GM12878 (cell line): ENCODE results near the gene PCDHA4. TPM values are rescaled to one million over a fixed set of nuclear protein-coding genes. Genes with fewer than 3 reads are reported as not detected.

ENCODE experiments used
- ATAC-seq: fragments of 200-7000 bp; cut with Tn5 transposase; 3 replicates; pipeline ENCODE4 v1.9.1; 2020; ENCODE audit warnings: mild to moderate bottlenecking, moderate library complexity
- BruUV-seq: library from RNA; stranded (reverse); fragments of 400-500 nt; replicated peaks from 2 replicates; lab custom pipeline; 2021; lab: Mats Ljungman, UMichigan
- CTCF ChIA-PET: fragments of 300-600 bp; sonication (Branson Sonifier 250); formaldehyde crosslinking; extraction: SDS; loops from one replicate; lab custom pipeline; 2021; ENCODE audit warnings: inconsistent platforms; lab: Yijun Ruan, JAX
- POLR2A ChIA-PET: fragments of 350-600 bp; formaldehyde crosslinking; extraction: SDS; loops from one replicate; lab custom pipeline; 2021; ENCODE audit warnings: inconsistent platforms; lab: Charles Lee
- RAD21 ChIA-PET: fragments of 300-600 bp; sonication (Branson Sonifier 250); formaldehyde crosslinking; loops from one replicate; lab custom pipeline; 2023; ENCODE audit warnings: antibody characterized with exemption; ENCODE audit not compliant: unreplicated experiment; lab: Charles Lee
- SMC1A ChIA-PET: fragments of 300-600 bp; sonication (Branson Sonifier 250); formaldehyde crosslinking; loops from one replicate; lab custom pipeline; 2023; ENCODE audit not compliant: unreplicated experiment, uncharacterized antibody; lab: Charles Lee
- DNase-seq: peaks from one replicate; pipeline ENCODE4 v3.0.0-alpha.2; 2011; ENCODE audit warnings: low read depth, low spot score
- FAIRE-seq: peaks from 3 replicates; lab custom pipeline; 2011; peaks lifted over from hg19 to GRCh38; lab: Jason Lieb, UNC
- H2AFZ ChIP-seq: 2 replicates; pipeline ENCODE4 v1.6.0; 2011; ENCODE audit warnings: low read depth, low read length, control low read depth; ENCODE audit not compliant: control insufficient read depth
- H3K27ac ChIP-seq: 2 replicates; pipeline ENCODE4 v1.5.1; 2011; ENCODE audit warnings: control low read depth; ENCODE audit not compliant: control insufficient read depth, insufficient read depth
- H3K27me3 ChIP-seq, 2 experiments: replicated peaks in 1 of 2; 2 replicates each; pipeline versions ENCODE4 v1.6.0 to v1.6.1; 2011; ENCODE audit warnings: low read length in 1 of 2; ENCODE audit not compliant: control insufficient read depth in 2 of 2, insufficient read depth in 2 of 2
- H3K36me3 ChIP-seq, 2 experiments: 2 replicates each; pipeline ENCODE4 v1.5.1; 2011; ENCODE audit warnings: low read length in 1 of 2; ENCODE audit not compliant: control insufficient read depth in 2 of 2, insufficient read depth in 2 of 2
- H3K4me1 ChIP-seq: 2 replicates; pipeline ENCODE4 v1.6.1; 2011; ENCODE audit warnings: mild to moderate bottlenecking, low read length, moderate library complexity, mixed read lengths; ENCODE audit not compliant: control insufficient read depth, insufficient read depth
- H3K4me2 ChIP-seq: 2 replicates; pipeline ENCODE4 v1.6.0; 2011; ENCODE audit warnings: control low read depth; ENCODE audit not compliant: control insufficient read depth, insufficient read depth
- H3K4me3 ChIP-seq: fragments of 200-600 bp; sonication (generic); 2 replicates; pipeline ENCODE4 v1.5.1; 2016
- H3K79me2 ChIP-seq: 2 replicates; pipeline ENCODE4 v1.6.0; 2011; ENCODE audit warnings: low read length; ENCODE audit not compliant: control insufficient read depth, insufficient read depth
- H3K9ac ChIP-seq: 2 replicates; pipeline ENCODE4 v1.8.0; 2011; ENCODE audit warnings: low read length, control low read depth, mixed read lengths; ENCODE audit not compliant: control insufficient read depth, insufficient read depth
- H3K9me3 ChIP-seq: replicated peaks from 3 replicates; pipeline ENCODE4 v1.5.1; 2011; ENCODE audit warnings: mild to moderate bottlenecking, low read length; ENCODE audit not compliant: control insufficient read depth, insufficient read depth
- H4K20me1 ChIP-seq: 2 replicates; pipeline ENCODE4 v1.6.0; 2011; ENCODE audit not compliant: control insufficient read depth, insufficient read depth
- ATF2 ChIP-seq: IDR thresholded peaks from 2 replicates; pipeline ENCODE4 v1.6.1; 2012; ENCODE audit warnings: low read length, inconsistent platforms
- ATF3 ChIP-seq: IDR thresholded peaks from 2 replicates; pipeline ENCODE4 v1.6.1; 2011; ENCODE audit warnings: low read depth, mild to moderate bottlenecking, low read length, moderate library complexity, borderline replicate concordance; ENCODE audit errors: extremely low read depth
- BMI1 ChIP-seq: fragments of 450-650 bp; IDR thresholded peaks from 2 replicates; pipeline ENCODE4 v1.6.1; 2016; ENCODE audit warnings: mild to moderate bottlenecking, moderate library complexity, borderline replicate concordance
- CTCF ChIP-seq, 3 experiments: IDR thresholded peaks in 2 of 3; conservative IDR thresholded peaks in 1 of 3; 2 replicates each; pipeline ENCODE4 v1.5.1; 2011; ENCODE audit warnings: low read depth in 3 of 3, low read length in 3 of 3, mild to moderate bottlenecking in 3 of 3, control low read depth in 2 of 3, moderate library complexity in 2 of 3, inconsistent platforms in 1 of 3, mixed read lengths in 1 of 3; ENCODE audit not compliant: control insufficient read depth in 2 of 3, insufficient read depth in 1 of 3; ENCODE audit errors: extremely low read depth in 1 of 3
- E2F4 ChIP-seq: IDR thresholded peaks from 2 replicates; pipeline ENCODE4 v1.6.1; 2012; ENCODE audit warnings: low read depth, low read length, improper control_type of control experiment
- E4F1 ChIP-seq: fragments of 450-650 bp; IDR thresholded peaks from 2 replicates; pipeline ENCODE4 v1.6.1; 2018; ENCODE audit warnings: borderline replicate concordance, mild to moderate bottlenecking; ENCODE audit not compliant: partially characterized antibody
- FOS ChIP-seq: IDR thresholded peaks from 3 replicates; pipeline ENCODE4 v1.6.1; 2011; ENCODE audit warnings: borderline replicate concordance; ENCODE audit not compliant: insufficient read length; ENCODE audit errors: extremely low read depth
- FOXM1 ChIP-seq: IDR thresholded peaks from 2 replicates; pipeline ENCODE4 v1.6.1; 2012; ENCODE audit warnings: low read depth, mild to moderate bottlenecking, inconsistent platforms, low read length, moderate library complexity
- GABPA ChIP-seq: IDR thresholded peaks from 2 replicates; pipeline ENCODE4 v1.6.1; 2014; ENCODE audit warnings: antibody characterized with exemption, low read depth, mild to moderate bottlenecking, inconsistent platforms
- KLF5 ChIP-seq: fragments of 450-650 bp; IDR thresholded peaks from 2 replicates; pipeline ENCODE4 v1.6.1; 2014; ENCODE audit warnings: mild to moderate bottlenecking; ENCODE audit not compliant: partially characterized antibody
- LARP7 ChIP-seq: fragments of 450-650 bp; IDR thresholded peaks from 2 replicates; pipeline ENCODE4 v1.6.1; 2017; ENCODE audit warnings: mild to moderate bottlenecking
- MEF2A ChIP-seq: IDR thresholded peaks from 2 replicates; pipeline ENCODE4 v1.6.1; 2011; ENCODE audit warnings: low read depth, mild to moderate bottlenecking, low read length, moderate library complexity; ENCODE audit not compliant: insufficient read depth
- SUPT20H ChIP-seq: IDR thresholded peaks from 2 replicates; pipeline ENCODE4 v1.6.1; 2011; ENCODE audit warnings: low read depth, mild to moderate bottlenecking, low read length, moderate library complexity, borderline replicate concordance; ENCODE audit not compliant: control insufficient read depth
- USF2 ChIP-seq: IDR thresholded peaks from 2 replicates; pipeline ENCODE4 v1.6.1; 2011; ENCODE audit warnings: low read depth, low read length, improper control_type of control experiment, borderline replicate concordance
- WGBS: methylation state at CpG from one replicate; pipeline ENCODE4 v1.1.6; 2016; ENCODE audit warnings: low lambda C conversion rate; ENCODE audit not compliant: insufficient replicate concordance, insufficient coverage; ENCODE audit errors: missing lambda C conversion rate; 5-methylcytosine and 5-hydroxymethylcytosine counted together
- in situ Hi-C: fragments of 300-500 bp; cut with MboI; formaldehyde crosslinking; loops from 9 replicates; pipeline ENCODE4 v1.14.3; 2018; ENCODE audit warnings: mixed read lengths
- intact Hi-C: fragments of 100-400 bp; cut with micrococcal nuclease; formaldehyde crosslinking; loops from one replicate; pipeline ENCODE4 v1.14.2; 2022; ENCODE audit not compliant: unreplicated experiment
- polyA plus RNA-seq, 11 experiments: library from polyadenylated mRNA; depleted of rRNA in 4 of 11; unstranded in 6 of 11; stranded (reverse) in 5 of 11; fragments of >200 nt; fragmentation: Nextera tagmentation in 4 of 11; fragmentation: Illumina TruSeq in 1 of 11; extraction: Ambion mirVana in 4 of 11; extraction: Trizol in 1 of 11; gene quantifications; 1 replicate in 1 of 11; 2 replicates in 10 of 11; pipeline versions ENCODE4 v1.2.1 to v1.2.3, GENCODE V29; 2011 to 2016; ENCODE audit warnings: inconsistent platforms in 2 of 11, missing spikeins in 2 of 11, low read depth in 1 of 11
- total RNA-seq, 4 experiments: library from RNA; depleted of rRNA in 3 of 4; stranded (reverse); fragments of >200 nt in 3 of 4; fragmentation: Illumina TruSeq in 1 of 4; extraction: Trizol in 1 of 4; gene quantifications; 2 replicates each; pipeline versions ENCODE4 v1.2.1 to v1.2.3, GENCODE V29; 2013 to 2021

The PCDHA4 gene
- total and polyA plus RNA-seq, 10 of the 15 experiments (the other 5 are each of a cell fraction or from before 2014, with no cell fraction given): not detected

GRCh38 chr5:140780512-140780911 is 26.4 kb upstream of the PCDHA4 start:
- in situ Hi-C loops: no loop called here
- H3K4me1 ChIP-seq: no peaks in the 10 kb centered on the region
- FAIRE-seq: no peak
- 57% methylated on average over 1 of the region's 1 CpG for WGBS
- TF ChIP-seq FOS (no peak), ATF3 (no peak), BMI1 (no peak), E2F4 (no peak), KLF5 (no peak), CTCF (IDR thresholded peaks at IDR 0.05 in 2 of 3, conservative IDR thresholded peaks at IDR 0.05 in 1 of 3; ENCODE audit: control insufficient read depth in 2 of 3, extremely low read depth in 1 of 3, insufficient read depth in 1 of 3, low read depth in 3 of 3, low read length in 3 of 3) (no peak), GABPA (no peak), LARP7 (no peak), ATF2 (no peak), E4F1 (no peak), SUPT20H (no peak), MEF2A (no peak), USF2 (no peak), FOXM1 (no peak)
- TF ChIP-seq, all 136 proteins: peak for 0
- intact Hi-C loops: no loop called here
- ATAC-seq (no peak), DNase-seq (no peak)
- POLR2A ChIA-PET: no interaction called here
- RAD21 ChIA-PET: no interaction called here
- Histone ChIP-seq H3K27me3 (no peaks in the 10 kb centered on the region), H3K9me3 (no peaks in the 10 kb centered on the region; the same call in 2 of the 3 replicates), H2AFZ (no peak overlapping the region), H3K9ac (no peak overlapping the region), H4K20me1 (no peaks in the 10 kb centered on the region), H3K36me3 (no peaks in the 10 kb centered on the region), H3K4me3 (no peak overlapping the region), H3K27ac (no peak overlapping the region), H3K4me2 (no peak overlapping the region), H3K79me2 (no peaks in the 10 kb centered on the region)
- SMC1A ChIA-PET: no interaction called here
- CTCF ChIA-PET: no interaction called here
- BruUV-seq: no TSS peak
